ENCODE measurements around the gene FUZ. TPM values are rescaled to one million over a fixed set of nuclear protein-coding genes. Genes with fewer than 3 reads are reported as not detected.

Gene FUZ
- total and polyA plus RNA-seq, 4 donors: 3.8 to 12.5 (median 7.0) TPM

- Histone ChIP-seq H3K4me3 (ENCODE audit: low read depth in 1 of 3, low read length in 3 of 3) (peak overlapping the region; percentile 72 to 92 (median 91)), H3K36me3 (ENCODE audit: control insufficient read depth in 4 of 4, insufficient read depth in 3 of 4, low read depth in 1 of 4, low read length in 3 of 4) (peaks cover 0 to 5% (median 3%) of the 10 kb centered on the region in 4 donors), H3K27ac (ENCODE audit: low read depth in 1 of 2, low read length in 2 of 2) (peak overlapping the region in 1 of 2 donors; percentile 100), H3K27me3 (ENCODE audit: control insufficient read depth in 4 of 4, insufficient read depth in 4 of 4, low read length in 3 of 4) (no peaks in the 10 kb centered on the region), H3K9me3 (ENCODE audit: control insufficient read depth in 4 of 4, low read length in 3 of 4) (no peaks in the 10 kb centered on the region), H3K4me1 (ENCODE audit: control insufficient read depth in 4 of 4, insufficient read depth in 4 of 4, low read length in 3 of 4) (peaks cover 5 to 23% (median 14%) of the 10 kb centered on the region in 4 donors), H3K9ac (ENCODE audit: low read depth in 1 of 2, low read length in 2 of 2) (peak overlapping the region; percentile 5 to 99)
- TF ChIP-seq RAD21 (IDR thresholded peaks at IDR 0.05) (no peak), FOXA1 (IDR thresholded peaks at IDR 0.05) (no peak), GABPA (IDR thresholded peaks at IDR 0.05 in 1 of 2, conservative IDR thresholded peaks at IDR 0.05 in 1 of 2) (no peak), HNF4G (IDR thresholded peaks at IDR 0.05) (no peak), RXRA (IDR thresholded peaks at IDR 0.05) (no peak)
- TF ChIP-seq, protein P1, sequence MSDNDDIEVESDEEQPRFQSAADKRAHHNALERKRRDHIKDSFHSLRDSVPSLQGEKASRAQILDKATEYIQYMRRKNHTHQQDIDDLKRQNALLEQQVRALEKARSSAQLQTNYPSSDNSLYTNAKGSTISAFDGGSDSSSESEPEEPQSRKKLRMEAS (IDR thresholded peaks at IDR 0.05): no peak
- 37% methylated on average over 16 of the region's 16 CpGs for WGBS
- no peak for DNase-seq (ENCODE audit: low spot score)
These were observed 5.7 kb upstream of the FUZ start for GRCh38 chr19:49818649-49819370.

GRCh38 chr19:49817964-49818648 is 5.0 kb upstream of the FUZ start, which contains the start of gene MED25:
TSS of gene MED25 (plus strand) at chr19:49818289. CDS start at chr19:49818342, 53 bp downstream.
- Histone ChIP-seq H3K9me3 (ENCODE audit: control insufficient read depth in 4 of 4, low read length in 3 of 4) (no peaks in the 10 kb centered on the region), H3K36me3 (ENCODE audit: control insufficient read depth in 4 of 4, insufficient read depth in 3 of 4, low read depth in 1 of 4, low read length in 3 of 4) (peaks cover 0 to under 1% (median 0%) of the 10 kb centered on the region in 4 donors), H3K4me3 (ENCODE audit: low read depth in 1 of 3, low read length in 3 of 3) (peak within 1 kb of the TSS; percentile 72 to 92 (median 91)), H3K9ac (ENCODE audit: low read depth in 1 of 2, low read length in 2 of 2) (peak within 1 kb of the TSS; percentile 72 to 99), H3K27me3 (ENCODE audit: control insufficient read depth in 4 of 4, insufficient read depth in 4 of 4, low read length in 3 of 4) (no peaks in the 10 kb centered on the region), H3K4me1 (ENCODE audit: control insufficient read depth in 4 of 4, insufficient read depth in 4 of 4, low read length in 3 of 4) (peaks cover 5 to 25% (median 17%) of the 10 kb centered on the region in 4 donors), H3K27ac (ENCODE audit: low read depth in 1 of 2, low read length in 2 of 2) (peak within 1 kb of the TSS; percentile 91 to 100)
- WGBS: under 1% methylated on average over 57 of the region's 57 CpGs
- peak; percentile 92 for DNase-seq (ENCODE audit: low spot score)
- TF ChIP-seq YY1 (IDR thresholded peaks at IDR 0.05) (peak; percentile 100), EGR1 (IDR thresholded peaks at IDR 0.05; ENCODE audit: low read depth in 2 of 2) (no peak), FOXA1 (IDR thresholded peaks at IDR 0.05) (no peak), RAD21 (IDR thresholded peaks at IDR 0.05) (peak in 1 of 2 donors; percentile 44), CTCF (IDR thresholded peaks at IDR 0.05; ENCODE audit: low read depth, low read length, missing input control) (peak; percentile 50), RXRA (IDR thresholded peaks at IDR 0.05) (no peak)

DNA sequence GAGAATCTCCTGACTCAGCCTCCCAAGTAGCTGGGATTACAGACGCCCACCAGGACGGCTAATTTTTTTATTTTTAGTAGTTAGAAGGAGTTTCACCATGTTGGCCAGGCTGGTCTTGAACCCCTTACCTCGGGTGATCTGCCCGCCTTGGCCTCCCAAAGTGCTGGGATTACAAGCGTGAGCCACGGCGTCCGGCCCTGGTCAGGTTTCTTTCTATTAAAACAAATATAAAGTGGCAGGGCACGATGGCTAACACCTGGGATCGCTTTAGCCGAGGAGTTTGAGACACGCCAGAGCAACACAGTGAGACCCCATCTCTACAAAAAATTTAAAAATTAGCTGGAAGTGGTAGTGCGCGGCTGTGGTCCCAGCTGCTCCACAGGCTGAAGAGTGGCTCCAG is 3.5 kb upstream of the FUZ start:
- H3K9ac ChIP-seq (ENCODE audit: low read depth in 1 of 2, low read length in 2 of 2): no peak overlapping the region
- TF ChIP-seq GABPA (IDR thresholded peaks at IDR 0.05 in 1 of 2, conservative IDR thresholded peaks at IDR 0.05 in 1 of 2) (no peak), HNF4A (conservative IDR thresholded peaks at IDR 0.05) (no peak), EGR1 (IDR thresholded peaks at IDR 0.05; ENCODE audit: low read depth in 2 of 2) (no peak), TAF1 (conservative IDR thresholded peaks at IDR 0.05) (no peak), FOXA2 (IDR thresholded peaks at IDR 0.05) (no peak), CTCF (IDR thresholded peaks at IDR 0.05; ENCODE audit: low read depth, low read length, missing input control) (no peak), SP1 (IDR thresholded peaks at IDR 0.05) (no peak), RXRA (IDR thresholded peaks at IDR 0.05) (no peak), YY1 (IDR thresholded peaks at IDR 0.05) (no peak), NR2F2 (IDR thresholded peaks at IDR 0.05) (no peak), FOXA1 (IDR thresholded peaks at IDR 0.05) (no peak)
- TF ChIP-seq, protein P2, sequence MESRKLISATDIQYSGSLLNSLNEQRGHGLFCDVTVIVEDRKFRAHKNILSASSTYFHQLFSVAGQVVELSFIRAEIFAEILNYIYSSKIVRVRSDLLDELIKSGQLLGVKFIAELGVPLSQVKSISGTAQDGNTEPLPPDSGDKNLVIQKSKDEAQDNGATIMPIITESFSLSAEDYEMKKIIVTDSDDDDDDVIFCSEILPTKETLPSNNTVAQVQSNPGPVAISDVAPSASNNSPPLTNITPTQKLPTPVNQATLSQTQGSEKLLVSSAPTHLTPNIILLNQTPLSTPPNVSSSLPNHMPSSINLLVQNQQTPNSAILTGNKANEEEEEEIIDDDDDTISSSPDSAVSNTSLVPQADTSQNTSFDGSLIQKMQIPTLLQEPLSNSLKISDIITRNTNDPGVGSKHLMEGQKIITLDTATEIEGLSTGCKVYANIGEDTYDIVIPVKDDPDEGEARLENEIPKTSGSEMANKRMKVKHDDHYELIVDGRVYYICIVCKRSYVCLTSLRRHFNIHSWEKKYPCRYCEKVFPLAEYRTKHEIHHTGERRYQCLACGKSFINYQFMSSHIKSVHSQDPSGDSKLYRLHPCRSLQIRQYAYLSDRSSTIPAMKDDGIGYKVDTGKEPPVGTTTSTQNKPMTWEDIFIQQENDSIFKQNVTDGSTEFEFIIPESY (IDR thresholded peaks at IDR 0.05): no peak
- WGBS: 92% methylated on average over 14 of the region's 14 CpGs
- no peak for DNase-seq (ENCODE audit: low spot score)
- no peaks in the 10 kb centered on the region for H3K27me3 ChIP-seq (ENCODE audit: control insufficient read depth in 4 of 4, insufficient read depth in 4 of 4, low read length in 3 of 4)
- peaks cover 6 to 32% (median 21%) of the 10 kb centered on the region in 4 donors for H3K4me1 ChIP-seq (ENCODE audit: control insufficient read depth in 4 of 4, insufficient read depth in 4 of 4, low read length in 3 of 4)
- no peak overlapping the region for H3K4me3 ChIP-seq (ENCODE audit: low read depth in 1 of 3, low read length in 3 of 3)
- H3K9me3 ChIP-seq (ENCODE audit: control insufficient read depth in 4 of 4, low read length in 3 of 4): no peaks in the 10 kb centered on the region
- H3K36me3 ChIP-seq (ENCODE audit: control insufficient read depth in 4 of 4, insufficient read depth in 3 of 4, low read depth in 1 of 4, low read length in 3 of 4): no peaks in the 10 kb centered on the region
- H3K27ac ChIP-seq (ENCODE audit: low read depth in 1 of 2, low read length in 2 of 2): no peak overlapping the region

All from liver (tissue), 9 donors.